Mucosa of descending colon (tissue), 3 donors: ENCODE measurements around the gene GNB1L. TPM values are rescaled to one million over a fixed set of nuclear protein-coding genes. Genes with fewer than 3 reads are reported as not detected.

Experiments used
- ATAC-seq: fragments of 200-7000 bp; cut with Tn5 transposase; one replicate; pipeline ENCODE4 v1.9.1; 2020; ENCODE audit warnings: mild to moderate bottlenecking, moderate library complexity
- DNase-seq, 3 donors: peaks; one replicate each; pipeline ENCODE4 v3.0.0-alpha.2; 2020
- H3K36me3 ChIP-seq: fragments of 200-600 bp; one replicate; pipeline ENCODE4 v1.8.0; 2021; ENCODE audit warnings: low read depth, mild to moderate bottlenecking
- H3K4me1 ChIP-seq: fragments of 200-600 bp; one replicate; pipeline ENCODE4 v1.8.0; 2021; ENCODE audit warnings: low read depth, mild to moderate bottlenecking
- H3K4me3 ChIP-seq: fragments of 200-600 bp; one replicate; pipeline ENCODE4 v1.8.0; 2021; ENCODE audit warnings: mild to moderate bottlenecking
- H3K9me3 ChIP-seq: fragments of 200-600 bp; one replicate; pipeline ENCODE4 v1.8.0; 2021; ENCODE audit warnings: mild to moderate bottlenecking
- CTCF ChIP-seq: fragments of 200-600 bp; IDR thresholded peaks from one replicate; pipeline ENCODE4 v1.8.0; 2022; ENCODE audit warnings: antibody characterized with exemption, mild to moderate bottlenecking
- intact Hi-C, 2 donors: fragments of 100-400 bp; cut with DNase I in 1 of 2; cut with micrococcal nuclease in 1 of 2; formaldehyde crosslinking; loops; one replicate each; pipeline versions ENCODE4 v1.11.0 to v1.11.1; 2022; cut with DNase I, micrococcal nuclease
- total RNA-seq, 3 donors: library from RNA; stranded (reverse); fragmentation: NEBNext Ultra II Directional in 2 of 3; extraction: Animal tissue kit (Norgen Biotek cat#: 25700) in 2 of 3; gene quantifications; one replicate each; pipeline versions ENCODE4 v1.2.1 to v1.2.4, GENCODE V29; 2021 to 2023
- donor health status: DM: no; HTN: no; CAD: no; lungs with moderate emphysema.
- donor health status: DM: no; HTN: no; CAD: no.
- donor health status: DM: no; HTN: yes; CAD: no.

The GNB1L gene
- total RNA-seq, 3 donors from 2014 or later, result 2.7 to 4.7 (median 3.4) TPM

GRCh38 chr22:19748991-19749664 is 105.5 kb downstream of the GNB1L start:
- Histone ChIP-seq H3K36me3 (no peaks in the 10 kb centered on the region), H3K4me3 (no peak overlapping the region), H3K9me3 (no peaks in the 10 kb centered on the region), H3K4me1 (no peaks in the 10 kb centered on the region)
- intact Hi-C loops, result no loop called here
- TF ChIP-seq CTCF, result no peak
- no peak for ATAC-seq
- no peak for DNase-seq

- no peaks in the 10 kb centered on the region for H3K4me1 ChIP-seq
- H3K9me3 ChIP-seq, result no peaks in the 10 kb centered on the region
- ATAC-seq (no peak), DNase-seq (no peak)
- no peak overlapping the region for H3K4me3 ChIP-seq
- intact Hi-C loops, result no loop called here
- no peak for TF ChIP-seq CTCF
- H3K36me3 ChIP-seq, result no peaks in the 10 kb centered on the region
Measured at GRCh38 chr22:19748139-19748538, 106.5 kb downstream of the GNB1L start.

GRCh38 chr22:19747551-19747950 is 107.1 kb downstream of the GNB1L start:
- intact Hi-C loops, result no loop called here

GRCh38 chr22:19746726-19747125 is 107.9 kb downstream of the GNB1L start:
- H3K36me3 ChIP-seq, result no peaks in the 10 kb centered on the region
- no peaks in the 10 kb centered on the region for H3K9me3 ChIP-seq
- no peak for TF ChIP-seq CTCF
- no peak overlapping the region for H3K4me3 ChIP-seq
- intact Hi-C loops, result no loop called here
- DNase-seq, result no peak
- H3K4me1 ChIP-seq, result no peaks in the 10 kb centered on the region
- no peak for ATAC-seq

More at GRCh38 chr22:19747551-19747950, 107.1 kb downstream of the GNB1L start:
- Histone ChIP-seq H3K4me1 (no peaks in the 10 kb centered on the region), H3K4me3 (no peak overlapping the region), H3K36me3 (no peaks in the 10 kb centered on the region), H3K9me3 (no peaks in the 10 kb centered on the region)
- DNase-seq, result no peak
- no peak for TF ChIP-seq CTCF
- no peak for ATAC-seq

GRCh38 chr22:19745155-19746101 is 109.2 kb downstream of the GNB1L start:
- ATAC-seq (no peak), DNase-seq (no peak)
- no peaks in the 10 kb centered on the region for H3K36me3 ChIP-seq
- no peak overlapping the region for H3K4me3 ChIP-seq
- no peaks in the 10 kb centered on the region for H3K4me1 ChIP-seq
- TF ChIP-seq CTCF, result no peak
- intact Hi-C loops, result no loop called here
- no peaks in the 10 kb centered on the region for H3K9me3 ChIP-seq
